A673 (cell line): ENCODE measurements around the gene TNFSF12. TPM values are rescaled to one million over a fixed set of nuclear protein-coding genes. Genes with fewer than 3 reads are reported as not detected.
A peak's percentile ranks its signal among the peaks of the same experiment; 100 is the strongest.

ENCODE experiments used
- BruUV-seq: library from RNA; stranded (reverse); fragments of 400-500 nt; replicated peaks from 2 replicates; lab custom pipeline; 2021; lab: Mats Ljungman, UMichigan
- CTCF ChIA-PET: fragments of 300-600 bp; sonication (Branson Sonifier 250); formaldehyde crosslinking; loops from one replicate; lab custom pipeline; 2022; ENCODE audit warnings: antibody characterized with exemption; lab: Charles Lee
- POLR2A ChIA-PET: fragments of 300-600 bp; sonication (Branson Sonifier 250); formaldehyde crosslinking; loops from one replicate; lab custom pipeline; 2022; ENCODE audit warnings: antibody characterized with exemption; ENCODE audit not compliant: low non-redundant PET; lab: Charles Lee
- DNase-seq: peaks from one replicate; pipeline ENCODE4 v3.0.0-alpha.2; 2015; ENCODE audit warnings: low spot score
- H3K27ac ChIP-seq: fragments of 200-600 bp; sonication (generic); 2 replicates; pipeline ENCODE4 v1.5.1; 2016; ENCODE audit warnings: mixed run types, low read depth, mild to moderate bottlenecking, mixed read lengths, antibody characterized with exemption, low read length; ENCODE audit not compliant: poor library complexity, severe bottlenecking
- H3K27me3 ChIP-seq: fragments of 200-600 bp; sonication (generic); replicated peaks from 2 replicates; pipeline ENCODE4 v1.6.1; 2017; ENCODE audit warnings: mixed run types, low read depth, mild to moderate bottlenecking, mixed read lengths, antibody characterized with exemption, low read length; ENCODE audit not compliant: insufficient read depth, poor library complexity
- H3K36me3 ChIP-seq: fragments of 200-600 bp; sonication (generic); 2 replicates; pipeline ENCODE4 v1.6.1; 2016; ENCODE audit warnings: mixed run types, mild to moderate bottlenecking, mixed read lengths, antibody characterized with exemption, low read length; ENCODE audit not compliant: insufficient read depth, poor library complexity, severe bottlenecking
- H3K4me1 ChIP-seq: fragments of 200-600 bp; sonication (generic); 2 replicates; pipeline ENCODE4 v1.6.1; 2017; ENCODE audit warnings: mixed run types, mild to moderate bottlenecking, mixed read lengths, antibody characterized with exemption, low read length; ENCODE audit not compliant: insufficient read depth, poor library complexity, severe bottlenecking
- H3K4me3 ChIP-seq: fragments of 200-600 bp; sonication (generic); 2 replicates; pipeline ENCODE4 v1.5.1; 2016; ENCODE audit warnings: low read depth, mixed run types, mild to moderate bottlenecking, mixed read lengths, low read length; ENCODE audit not compliant: poor library complexity, severe bottlenecking
- H3K9me3 ChIP-seq: fragments of 200-600 bp; sonication (generic); 2 replicates; pipeline ENCODE4 v1.6.1; 2016; ENCODE audit warnings: mixed run types, low read depth, mild to moderate bottlenecking, mixed read lengths, antibody characterized with exemption, low read length; ENCODE audit not compliant: poor library complexity, severe bottlenecking
- CTCF ChIP-seq: fragments of 300-800, 200-600 bp; sonication (generic); conservative IDR thresholded peaks from 2 replicates; pipeline ENCODE4 v1.5.1; 2017; ENCODE audit warnings: low read depth, mild to moderate bottlenecking, antibody characterized with exemption, low read length, moderate library complexity, mixed read lengths
- EZH2 ChIP-seq: fragments of 200-600 bp; sonication (generic); IDR thresholded peaks from 2 replicates; pipeline ENCODE4 v1.6.1; 2017; ENCODE audit warnings: borderline replicate concordance, low read depth, mild to moderate bottlenecking, mixed read lengths, antibody characterized with exemption, low read length; ENCODE audit not compliant: poor library complexity, severe bottlenecking
- intact Hi-C: fragments of 100-400 bp; cut with micrococcal nuclease; formaldehyde crosslinking; loops from one replicate; pipeline ENCODE4 v1.10.0; 2022; ENCODE audit not compliant: unreplicated experiment
- total RNA-seq: library from RNA; stranded (reverse); gene quantifications from 2 replicates; pipeline ENCODE4 v1.2.3, GENCODE V29; 2021

Gene TNFSF12
- total RNA-seq, 1 experiment from 2014 or later: 0.75 TPM

GRCh38 chr17:7589891-7590691, 41.2 kb downstream of the TNFSF12 start, which contains the start of gene SOX15:
Gene SOX15 (minus strand): TSS chr17:7590094. CDS start chr17:7589676, 418 bp downstream.
- Histone ChIP-seq H3K4me1 (peaks cover 6% of the 10 kb centered on the region), H3K27me3 (no peaks in the 10 kb centered on the region), H3K27ac (peak within 1 kb of the TSS; percentile 60), H3K36me3 (peaks cover 79% of the 10 kb centered on the region), H3K9me3 (no peaks in the 10 kb centered on the region), H3K4me3 (no peak within 1 kb of the TSS)
- CTCF ChIA-PET: interaction anchor here (1.1 to 1.2 kb wide), 3 partner anchors 10 to 97 kb away, joined by 6 to 9 read pairs (median 7); partner anchors contain the start of genes CD68, TP53 and WRAP53
- intact Hi-C loops: no loop called here
- BruUV-seq: no TSS peak
- POLR2A ChIA-PET: interaction anchor here (1.7 kb wide), 1 partner anchor 98 kb away, joined by 3 read pairs; the partner anchor contains the start of gene WRAP53
- no peak for DNase-seq
- TF ChIP-seq CTCF (no peak), EZH2 (no peak)

GRCh38 chr17:7590743-7591142, 41.9 kb downstream of the TNFSF12 start:
- H3K27ac ChIP-seq: peak overlapping the region; percentile 60
- no peaks in the 10 kb centered on the region for H3K9me3 ChIP-seq
- BruUV-seq: no TSS peak
- H3K4me3 ChIP-seq: no peak overlapping the region
- intact Hi-C loops: no loop called here
- POLR2A ChIA-PET: interaction anchor here (1.7 kb wide), 1 partner anchor 97 kb away, joined by 3 read pairs; the partner anchor contains the start of gene WRAP53
- H3K36me3 ChIP-seq: peaks cover 83% of the 10 kb centered on the region
- H3K4me1 ChIP-seq: no peaks in the 10 kb centered on the region
- TF ChIP-seq EZH2: no peak
- no peak for TF ChIP-seq CTCF
- CTCF ChIA-PET: no interaction called here
- no peak for DNase-seq
- H3K27me3 ChIP-seq: no peaks in the 10 kb centered on the region

GRCh38 chr17:7591596-7591995, 42.7 kb downstream of the TNFSF12 start:
- Histone ChIP-seq H3K4me3 (no peak overlapping the region), H3K4me1 (no peaks in the 10 kb centered on the region), H3K9me3 (no peaks in the 10 kb centered on the region), H3K27ac (no peak overlapping the region), H3K36me3 (peaks cover 88% of the 10 kb centered on the region), H3K27me3 (no peaks in the 10 kb centered on the region)
- intact Hi-C loops: no loop called here
- DNase-seq: no peak
- no peak for TF ChIP-seq CTCF
- no peak for TF ChIP-seq EZH2
- ChIA-PET CTCF (no interaction called here), POLR2A (interaction anchor here (0.6 kb wide), 1 partner anchor 59 kb away, joined by 4 read pairs; the partner anchor contains the start of gene ATP1B2)
- BruUV-seq: no TSS peak
